GM10266 (cell line): ENCODE results near the gene SEC16B.
"Not testable (repeated sequence)": the region's sequence is repeated elsewhere in the genome, so short reads cannot be mapped to it uniquely, and the experiment has no call there.

Source experiments
- DNase-seq: peaks from one replicate; pipeline ENCODE4 v3.0.0; 2012; ENCODE audit errors: extremely low spot score
- TF ChIP-seq, protein P1 (sequence below): IDR thresholded peaks from 2 replicates; pipeline ENCODE4 v1.5.1; 2012; ENCODE audit warnings: mild to moderate bottlenecking, low read depth; ENCODE audit not compliant: control insufficient read depth, insufficient read depth; ENCODE audit errors: missing control alignments

The SEC16B gene

DNA sequence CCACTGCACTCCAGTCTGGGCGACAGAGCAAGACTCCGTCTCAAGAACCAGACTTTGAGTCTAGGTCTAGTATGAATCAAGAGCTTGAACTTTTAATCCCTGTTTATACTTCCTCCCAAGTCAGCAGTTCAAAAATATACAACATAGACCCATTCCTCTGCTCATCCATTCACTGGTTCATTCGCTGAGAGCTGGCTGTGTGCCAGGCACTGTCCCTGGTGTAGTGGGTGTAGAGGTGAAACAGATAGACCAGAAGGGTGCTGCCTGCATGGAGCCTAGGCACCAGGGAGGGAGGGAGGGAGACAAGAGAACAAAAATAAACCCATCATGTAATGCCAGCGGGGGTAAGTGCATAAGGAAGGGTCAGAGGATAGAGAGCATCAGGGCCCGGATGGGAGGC is 25.5 kb upstream of the SEC16B start:
- DNase-seq, result no peak
- TF ChIP-seq, protein P1, sequence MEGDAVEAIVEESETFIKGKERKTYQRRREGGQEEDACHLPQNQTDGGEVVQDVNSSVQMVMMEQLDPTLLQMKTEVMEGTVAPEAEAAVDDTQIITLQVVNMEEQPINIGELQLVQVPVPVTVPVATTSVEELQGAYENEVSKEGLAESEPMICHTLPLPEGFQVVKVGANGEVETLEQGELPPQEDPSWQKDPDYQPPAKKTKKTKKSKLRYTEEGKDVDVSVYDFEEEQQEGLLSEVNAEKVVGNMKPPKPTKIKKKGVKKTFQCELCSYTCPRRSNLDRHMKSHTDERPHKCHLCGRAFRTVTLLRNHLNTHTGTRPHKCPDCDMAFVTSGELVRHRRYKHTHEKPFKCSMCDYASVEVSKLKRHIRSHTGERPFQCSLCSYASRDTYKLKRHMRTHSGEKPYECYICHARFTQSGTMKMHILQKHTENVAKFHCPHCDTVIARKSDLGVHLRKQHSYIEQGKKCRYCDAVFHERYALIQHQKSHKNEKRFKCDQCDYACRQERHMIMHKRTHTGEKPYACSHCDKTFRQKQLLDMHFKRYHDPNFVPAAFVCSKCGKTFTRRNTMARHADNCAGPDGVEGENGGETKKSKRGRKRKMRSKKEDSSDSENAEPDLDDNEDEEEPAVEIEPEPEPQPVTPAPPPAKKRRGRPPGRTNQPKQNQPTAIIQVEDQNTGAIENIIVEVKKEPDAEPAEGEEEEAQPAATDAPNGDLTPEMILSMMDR, result no peak

GRCh38 chr1:177986281-177986680 is 16.4 kb upstream of the SEC16B start:
- DNase-seq, result not testable (repeated sequence)

- DNase-seq, result no peak
- TF ChIP-seq, protein P1, result no peak
Observed at GRCh38 chr1:177984761-177985160, 14.9 kb upstream of the SEC16B start.

DNA sequence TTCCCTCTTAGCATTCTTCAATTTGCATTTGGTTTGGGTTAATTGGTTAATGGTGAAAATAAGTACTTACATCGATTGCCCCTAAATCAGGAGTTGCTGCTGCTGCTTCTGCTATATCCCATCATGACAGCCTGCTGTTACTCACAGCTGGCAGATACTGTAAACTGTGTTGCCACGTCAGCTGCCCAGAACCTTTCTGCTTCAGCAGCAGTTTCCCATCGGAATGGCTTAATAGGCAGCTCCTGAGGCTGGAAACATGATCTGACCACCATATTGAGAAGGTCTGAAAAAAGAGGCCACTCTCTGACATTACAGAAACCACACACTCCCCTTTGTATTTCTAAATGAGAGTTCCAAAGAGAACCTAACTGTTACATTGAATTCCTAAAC is 14.3 kb upstream of the SEC16B start:
- DNase-seq, result no peak

GRCh38 chr1:177983482-177984135 is 13.8 kb upstream of the SEC16B start:
- TF ChIP-seq, protein P1, result no peak
- no peak for DNase-seq

More for the DNA sequence above, 14.3 kb upstream of the SEC16B start:
- TF ChIP-seq, protein P1, result no peak

DNA sequence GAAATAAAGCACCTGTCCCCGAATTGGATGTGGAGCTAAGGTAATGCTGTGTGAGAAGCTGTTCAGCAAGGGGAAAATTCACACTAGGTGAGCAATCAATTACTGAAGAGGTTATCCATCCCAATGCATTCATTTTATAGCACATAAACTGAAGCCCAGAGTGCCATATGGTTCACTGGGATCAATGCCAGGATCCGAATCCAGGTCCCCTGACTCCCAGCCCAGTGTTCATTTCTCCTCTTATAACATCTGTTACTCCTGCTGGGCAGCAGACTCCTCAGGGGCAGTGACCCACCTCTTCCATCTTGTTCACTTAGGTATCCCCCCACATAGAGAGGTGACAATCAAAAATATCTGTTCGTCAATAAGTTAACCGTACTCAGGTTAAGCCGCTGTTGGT is 13.2 kb upstream of the SEC16B start:
- no peak for DNase-seq
- TF ChIP-seq, protein P1, result no peak

DNA sequence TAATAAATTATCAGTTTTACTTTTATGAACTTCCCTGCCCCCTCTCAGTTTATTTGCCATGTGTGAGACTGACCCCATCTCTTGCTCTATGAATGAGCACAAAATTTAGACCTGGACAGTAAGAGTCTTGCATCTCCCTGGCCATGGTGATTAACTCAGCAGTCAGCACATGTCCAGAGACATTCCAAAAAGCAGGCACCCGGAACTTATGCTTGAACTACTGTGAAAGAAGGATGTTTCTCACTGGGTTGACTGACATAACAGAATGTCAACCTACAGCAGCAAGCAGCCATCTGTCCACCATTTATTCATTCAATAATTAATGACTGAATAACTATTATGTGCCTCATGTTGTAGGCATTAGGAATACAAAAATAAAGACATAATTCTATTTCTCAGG is 11.3 kb upstream of the SEC16B start:
- TF ChIP-seq, protein P1, result no peak
- DNase-seq, result no peak

- no peak for DNase-seq
- TF ChIP-seq, protein P1, result no peak
Observed at GRCh38 chr1:177979272-177979671, 9.4 kb upstream of the SEC16B start.
